CD4-positive, alpha-beta T cell treated with Interleukin-10 for 1 hour (primary cell): Measurements from ENCODE around the gene PGAP2.
"Not testable (repeated sequence)": the region's sequence is repeated elsewhere in the genome, so short reads cannot be mapped to it uniquely, and the experiment has no call there.

Experiments used
- DNase-seq: peaks from one replicate; pipeline ENCODE4 v3.0.0-alpha.2; 2020

PGAP2 gene

DNA sequence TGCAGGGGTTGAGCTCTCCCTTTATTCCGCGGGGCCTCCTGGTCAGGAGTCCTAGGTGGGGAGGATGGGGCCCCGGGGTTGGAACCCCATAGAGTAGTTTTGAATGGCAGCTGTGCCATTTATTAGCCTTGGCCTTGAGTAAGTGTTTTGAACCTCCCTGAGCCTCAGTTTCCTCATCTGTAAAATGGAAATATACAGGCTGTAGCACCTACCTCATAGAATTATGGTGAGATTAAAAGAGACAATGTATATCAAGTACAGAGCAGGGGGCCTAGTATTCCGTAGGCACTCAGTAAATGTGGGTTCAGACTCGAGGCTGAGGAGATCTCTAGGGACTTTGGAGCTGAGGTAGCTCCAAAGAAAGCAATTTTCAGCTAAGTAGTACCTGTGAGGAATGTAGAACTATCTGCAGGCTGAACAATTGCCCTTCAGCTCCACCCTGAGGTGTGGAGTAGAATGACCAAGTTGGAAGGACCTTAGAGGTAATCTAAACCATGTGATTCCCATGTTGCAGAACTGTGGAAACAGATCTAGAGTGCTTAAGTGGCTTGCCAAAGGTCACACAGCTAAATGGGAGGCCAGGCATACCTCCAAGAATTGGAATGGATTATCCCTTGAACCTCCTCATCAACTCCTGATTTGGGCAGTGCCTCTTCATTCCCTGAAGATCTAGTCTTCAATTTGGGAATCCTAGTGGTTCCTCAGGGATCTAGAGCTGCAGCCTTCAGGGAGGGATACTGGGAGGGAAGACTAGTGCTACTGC is 682 bp downstream of the PGAP2 start:
- peak; percentile 74 for DNase-seq

- DNase-seq: no peak
Measured at GRCh38 chr11:3809624-3809928, 1.2 kb downstream of the PGAP2 start.

GRCh38 chr11:3810446-3810845 is 2.1 kb downstream of the PGAP2 start:
- no peak for DNase-seq

DNA sequence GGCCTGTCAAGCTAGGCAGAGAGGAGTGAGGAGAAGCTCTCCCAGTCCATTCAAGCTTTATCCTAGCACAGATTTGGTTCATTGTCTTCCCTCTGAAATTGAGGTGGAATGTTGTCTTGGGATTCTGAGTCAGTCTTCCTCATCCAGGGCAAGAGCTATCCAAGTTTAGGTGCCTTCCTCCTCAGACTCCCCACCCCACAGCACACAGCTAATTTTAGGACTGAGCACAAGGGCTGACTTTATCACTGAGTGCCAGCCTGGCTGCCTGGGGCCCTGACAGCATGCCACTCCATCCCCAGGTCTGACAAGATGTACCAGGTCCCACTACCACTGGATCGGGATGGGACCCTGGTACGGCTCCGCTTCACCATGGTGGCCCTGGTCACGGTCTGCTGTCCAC is 2.6 kb downstream of the PGAP2 start:
- no peak for DNase-seq

GRCh38 chr11:3814832-3815231 is 6.5 kb downstream of the PGAP2 start:
- DNase-seq: not testable (repeated sequence)

GRCh38 chr11:3815845-3816244 is 7.5 kb downstream of the PGAP2 start:
- DNase-seq: no peak

- DNase-seq: no peak
Measured at GRCh38 chr11:3816673-3817072, 8.3 kb downstream of the PGAP2 start.

DNA sequence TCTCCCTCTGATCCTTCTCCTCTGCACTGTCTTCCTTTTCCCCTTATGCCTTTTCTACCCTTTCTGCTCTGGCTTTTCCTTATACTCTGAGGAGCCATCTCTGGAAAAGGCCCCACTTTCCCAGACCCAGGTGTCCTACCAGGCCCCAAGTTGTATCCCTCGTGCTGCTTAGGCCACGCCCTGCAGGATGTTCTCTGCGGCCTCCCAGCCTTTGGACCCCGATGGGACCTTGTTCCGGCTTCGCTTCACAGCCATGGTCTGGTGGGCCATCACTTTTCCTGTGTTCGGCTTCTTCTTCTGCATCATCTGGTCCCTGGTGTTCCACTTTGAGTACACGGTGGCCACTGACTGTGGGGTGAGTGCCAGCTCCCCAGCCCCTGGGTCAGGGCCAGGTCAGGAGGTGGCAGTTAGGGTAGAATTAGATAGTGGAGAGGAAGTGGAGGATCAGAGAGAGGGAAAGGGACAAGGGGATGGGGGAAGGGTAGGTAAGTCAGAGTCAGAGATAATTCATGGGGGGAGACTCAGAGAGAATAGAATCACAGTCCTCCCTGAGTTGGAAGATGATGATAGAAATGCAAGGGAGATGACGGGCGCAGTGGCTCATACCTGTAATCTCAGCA is 8.9 kb downstream of the PGAP2 start:
- DNase-seq: no peak

DNA sequence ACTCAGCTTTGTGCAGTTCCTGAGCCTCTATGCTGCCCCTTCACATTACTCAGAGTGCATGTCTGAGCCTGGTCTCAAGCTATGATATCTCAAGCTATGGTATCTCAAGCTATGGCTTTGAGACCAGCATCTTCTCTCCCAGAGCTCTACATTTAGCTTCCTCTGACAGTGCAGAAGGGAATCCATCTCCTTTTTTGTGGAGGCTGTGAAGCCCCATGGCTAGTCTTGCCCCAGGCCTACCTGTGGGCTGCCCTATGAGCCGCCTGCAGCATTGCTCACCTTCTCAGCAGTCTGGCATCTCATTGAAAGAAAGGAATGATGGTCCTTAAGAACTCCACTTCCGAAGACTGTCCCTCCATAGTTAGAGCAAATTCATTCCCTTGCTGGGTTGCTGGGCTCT is 12.6 kb downstream of the PGAP2 start:
- no peak for DNase-seq

GRCh38 chr11:3822312-3822711 is 14.0 kb downstream of the PGAP2 start:
- no peak for DNase-seq

GRCh38 chr11:3823303-3823702 is 14.9 kb downstream of the PGAP2 start:
- DNase-seq: no peak

DNA sequence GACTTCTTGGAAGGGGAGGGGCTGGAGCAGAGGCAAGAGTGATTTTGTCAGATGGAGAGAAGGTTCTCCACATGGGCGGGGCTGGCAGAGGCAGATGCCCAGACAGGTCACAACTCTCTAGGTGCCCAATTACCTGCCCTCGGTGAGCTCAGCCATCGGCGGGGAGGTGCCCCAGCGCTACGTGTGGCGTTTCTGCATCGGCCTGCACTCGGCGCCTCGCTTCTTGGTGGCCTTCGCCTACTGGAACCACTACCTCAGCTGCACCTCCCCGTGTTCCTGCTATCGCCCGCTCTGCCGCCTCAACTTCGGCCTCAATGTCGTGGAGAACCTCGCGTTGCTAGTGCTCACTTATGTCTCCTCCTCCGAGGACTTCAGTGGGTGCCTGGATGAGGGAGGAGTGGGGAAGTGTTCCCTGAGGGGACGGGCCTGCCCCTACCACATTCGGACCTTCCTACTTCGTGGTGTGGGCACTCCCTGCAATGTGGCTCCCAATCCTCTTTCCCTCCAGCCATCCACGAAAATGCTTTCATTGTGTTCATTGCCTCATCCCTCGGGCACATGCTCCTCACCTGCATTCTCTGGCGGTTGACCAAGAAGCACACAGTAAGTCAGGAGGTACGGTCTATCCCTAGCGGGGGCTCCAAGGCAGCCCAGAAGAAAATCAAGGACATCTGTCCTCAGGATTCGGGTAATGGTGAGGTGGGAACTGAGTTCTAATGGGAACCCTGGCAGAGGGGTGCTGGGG is 15.6 kb downstream of the PGAP2 start:
- DNase-seq: no peak

GRCh38 chr11:3824714-3825472 is 16.5 kb downstream of the PGAP2 start:
- DNase-seq: peak; percentile 88

- no peak for DNase-seq
Measured at GRCh38 chr11:3825473-3826154, 17.3 kb downstream of the PGAP2 start.

DNA sequence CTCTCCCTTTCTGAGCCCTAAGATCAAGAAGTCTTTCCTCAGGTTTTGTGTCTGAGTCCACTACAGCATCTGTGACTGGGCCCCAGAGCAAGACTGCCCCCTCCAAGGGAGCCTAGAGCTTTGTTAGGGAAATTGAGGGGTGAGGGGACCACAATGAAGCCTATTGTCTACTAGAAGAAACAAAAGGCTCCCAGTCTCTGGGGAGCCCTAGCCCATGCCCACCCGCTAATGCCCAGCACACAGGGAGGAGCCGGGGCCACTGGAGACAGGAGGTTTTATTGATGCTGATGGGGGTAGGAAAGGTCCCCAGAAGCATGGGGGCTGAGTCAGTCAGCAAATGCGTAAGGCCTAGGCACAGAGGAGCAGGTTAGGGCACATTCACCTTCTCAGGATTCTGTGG is 18.4 kb downstream of the PGAP2 start:
- no peak for DNase-seq

- no peak for DNase-seq
Measured at GRCh38 chr11:3827434-3828186, 19.2 kb downstream of the PGAP2 start.

GRCh38 chr11:3830088-3830487 is 21.7 kb downstream of the PGAP2 start:
- DNase-seq: no peak

DNA sequence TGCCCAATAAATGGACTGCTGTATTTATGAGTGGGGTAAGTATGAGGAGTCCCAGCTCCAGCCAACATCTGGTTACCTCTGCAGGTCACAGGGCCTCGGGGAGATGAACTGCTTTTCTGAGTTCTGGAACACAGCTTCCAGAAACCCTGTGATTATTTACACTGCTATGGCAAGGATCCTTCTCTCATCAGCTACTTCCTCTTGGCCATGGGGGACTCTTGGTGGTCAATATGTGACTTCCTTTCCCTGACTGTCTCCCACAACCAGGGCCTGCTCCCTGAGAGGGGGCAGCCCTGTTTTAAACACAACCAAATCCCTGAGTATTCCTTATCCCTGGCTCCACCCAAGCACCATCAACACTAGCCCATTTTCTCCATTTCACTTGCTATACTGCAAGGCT is 22.4 kb downstream of the PGAP2 start:
- DNase-seq: no peak

- no peak for DNase-seq
Measured at GRCh38 chr11:3831378-3832239, 23.2 kb downstream of the PGAP2 start.

DNA sequence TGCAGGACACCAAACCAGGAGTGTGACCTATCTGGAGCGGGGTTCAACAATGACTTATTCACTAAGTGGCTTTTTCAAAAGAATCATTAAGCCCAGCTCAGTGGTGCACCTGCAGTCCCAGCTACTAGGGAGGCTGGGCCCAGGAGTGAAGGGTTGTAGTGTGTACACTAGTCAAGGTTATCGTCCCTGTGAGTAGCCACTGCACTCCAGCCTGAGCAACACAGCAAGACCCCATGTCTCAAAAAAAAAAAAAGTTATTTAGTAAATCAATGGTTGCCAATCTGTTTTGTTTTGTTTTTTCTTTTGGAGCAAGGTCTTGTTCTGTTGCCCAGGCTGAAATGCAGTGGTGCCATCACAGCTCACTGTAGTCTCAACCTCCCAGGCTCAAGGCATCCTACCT is 24.5 kb downstream of the PGAP2 start:
- no peak for DNase-seq

- DNase-seq: no peak
Measured at GRCh38 chr11:3833449-3833848, 25.1 kb downstream of the PGAP2 start.
